Measurements from ENCODE around the gene SPANXN3.
"Not testable (repeated sequence)": the region's sequence is repeated elsewhere in the genome, so short reads cannot be mapped to it uniquely, and the experiment has no call there.

The SPANXN3 gene

GRCh38 chrX:143517375-143517774, at the start of gene SPANXN3:
Gene SPANXN3 (minus strand): TSS chrX:143517475. CDS start chrX:143517391, 84 bp downstream.
- DNase-seq (ENCODE audit: low read depth in 2 of 2), result not testable (repeated sequence)

GRCh38 chrX:143536176-143536575, 18.9 kb upstream of the SPANXN3 start:
- no peak for DNase-seq (ENCODE audit: low read depth in 2 of 2)

- not testable (repeated sequence) for DNase-seq (ENCODE audit: low read depth in 2 of 2)
Measured at GRCh38 chrX:143502196-143502595, 15.1 kb downstream of the SPANXN3 start.

- no peak for DNase-seq (ENCODE audit: low read depth in 2 of 2)
Measured at GRCh38 chrX:143500751-143501150, 16.5 kb downstream of the SPANXN3 start.

GRCh38 chrX:143486105-143486504, 31.2 kb downstream of the SPANXN3 start:
- no peak for DNase-seq (ENCODE audit: low read depth in 2 of 2)

- DNase-seq (ENCODE audit: low read depth in 2 of 2), result no peak
Measured at GRCh38 chrX:143476751-143477150, 40.5 kb downstream of the SPANXN3 start.

GRCh38 chrX:143472347-143472938, 44.8 kb downstream of the SPANXN3 start:
- DNase-seq (ENCODE audit: low read depth in 2 of 2), result no peak

GRCh38 chrX:143466130-143466529, 51.1 kb downstream of the SPANXN3 start:
- DNase-seq (ENCODE audit: low read depth in 2 of 2), result no peak

GRCh38 chrX:143462696-143463095, 54.6 kb downstream of the SPANXN3 start:
- no peak for DNase-seq (ENCODE audit: low read depth in 2 of 2)

- no peak for DNase-seq (ENCODE audit: low read depth in 2 of 2)
Measured at GRCh38 chrX:143461606-143462005, 55.7 kb downstream of the SPANXN3 start.

All from stimulated activated CD8-positive, alpha-beta memory T cell treated with anti-CD3 and anti-CD28 coated beads, Interleukin-7, amount 100 ng/mL, for 4 hours (primary cell).